Measurements from ENCODE around the gene PTPRT.

Gene PTPRT

DNA sequence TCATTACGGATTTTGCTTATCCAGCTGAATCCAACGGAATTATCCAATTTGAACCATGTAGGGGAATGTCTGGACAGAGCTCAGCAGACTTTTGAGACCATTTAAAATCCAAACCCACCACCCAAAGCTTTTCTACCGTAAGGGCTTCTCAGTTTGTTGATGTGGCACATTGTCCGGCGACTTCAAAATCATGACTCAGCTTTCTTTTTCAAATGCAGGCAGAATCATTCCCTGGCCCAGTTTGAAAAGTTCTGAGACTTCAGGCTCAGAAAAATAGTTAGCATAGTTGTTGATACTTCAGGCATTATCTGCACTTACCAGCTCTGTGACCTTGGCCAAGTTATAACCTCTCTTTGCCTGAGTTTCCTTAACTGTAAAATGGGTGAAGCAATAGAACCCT lies 182.2 kb downstream of the PTPRT start:
- TF ChIP-seq, protein P1, sequence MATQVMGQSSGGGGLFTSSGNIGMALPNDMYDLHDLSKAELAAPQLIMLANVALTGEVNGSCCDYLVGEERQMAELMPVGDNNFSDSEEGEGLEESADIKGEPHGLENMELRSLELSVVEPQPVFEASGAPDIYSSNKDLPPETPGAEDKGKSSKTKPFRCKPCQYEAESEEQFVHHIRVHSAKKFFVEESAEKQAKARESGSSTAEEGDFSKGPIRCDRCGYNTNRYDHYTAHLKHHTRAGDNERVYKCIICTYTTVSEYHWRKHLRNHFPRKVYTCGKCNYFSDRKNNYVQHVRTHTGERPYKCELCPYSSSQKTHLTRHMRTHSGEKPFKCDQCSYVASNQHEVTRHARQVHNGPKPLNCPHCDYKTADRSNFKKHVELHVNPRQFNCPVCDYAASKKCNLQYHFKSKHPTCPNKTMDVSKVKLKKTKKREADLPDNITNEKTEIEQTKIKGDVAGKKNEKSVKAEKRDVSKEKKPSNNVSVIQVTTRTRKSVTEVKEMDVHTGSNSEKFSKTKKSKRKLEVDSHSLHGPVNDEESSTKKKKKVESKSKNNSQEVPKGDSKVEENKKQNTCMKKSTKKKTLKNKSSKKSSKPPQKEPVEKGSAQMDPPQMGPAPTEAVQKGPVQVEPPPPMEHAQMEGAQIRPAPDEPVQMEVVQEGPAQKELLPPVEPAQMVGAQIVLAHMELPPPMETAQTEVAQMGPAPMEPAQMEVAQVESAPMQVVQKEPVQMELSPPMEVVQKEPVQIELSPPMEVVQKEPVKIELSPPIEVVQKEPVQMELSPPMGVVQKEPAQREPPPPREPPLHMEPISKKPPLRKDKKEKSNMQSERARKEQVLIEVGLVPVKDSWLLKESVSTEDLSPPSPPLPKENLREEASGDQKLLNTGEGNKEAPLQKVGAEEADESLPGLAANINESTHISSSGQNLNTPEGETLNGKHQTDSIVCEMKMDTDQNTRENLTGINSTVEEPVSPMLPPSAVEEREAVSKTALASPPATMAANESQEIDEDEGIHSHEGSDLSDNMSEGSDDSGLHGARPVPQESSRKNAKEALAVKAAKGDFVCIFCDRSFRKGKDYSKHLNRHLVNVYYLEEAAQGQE (IDR thresholded peaks at IDR 0.05; ENCODE audit: low read depth) = no peak
- TF ChIP-seq TEAD4 (IDR thresholded peaks at IDR 0.05) = no peak
- TF ChIP-seq FOXM1 (IDR thresholded peaks at IDR 0.05; ENCODE audit: borderline replicate concordance, low read depth) = no peak
- TF ChIP-seq, protein P2, sequence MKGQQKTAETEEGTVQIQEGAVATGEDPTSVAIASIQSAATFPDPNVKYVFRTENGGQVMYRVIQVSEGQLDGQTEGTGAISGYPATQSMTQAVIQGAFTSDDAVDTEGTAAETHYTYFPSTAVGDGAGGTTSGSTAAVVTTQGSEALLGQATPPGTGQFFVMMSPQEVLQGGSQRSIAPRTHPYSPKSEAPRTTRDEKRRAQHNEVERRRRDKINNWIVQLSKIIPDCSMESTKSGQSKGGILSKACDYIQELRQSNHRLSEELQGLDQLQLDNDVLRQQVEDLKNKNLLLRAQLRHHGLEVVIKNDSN (IDR thresholded peaks at IDR 0.05) = no peak
- no peak for TF ChIP-seq EGR1 (IDR thresholded peaks at IDR 0.05)
- no peak for TF ChIP-seq CEBPB (IDR thresholded peaks at IDR 0.05)
- no peak for TF ChIP-seq EP300 (IDR thresholded peaks at IDR 0.05; ENCODE audit: borderline replicate concordance)
- no peak for TF ChIP-seq TAF1 (IDR thresholded peaks at IDR 0.05; ENCODE audit: low read depth)
- TF ChIP-seq CREB1 (IDR thresholded peaks at IDR 0.05; ENCODE audit: low read depth) = no peak
- no peak for TF ChIP-seq NFIC (IDR thresholded peaks at IDR 0.05)
- no peak for TF ChIP-seq ZBTB7A (IDR thresholded peaks at IDR 0.05; ENCODE audit: low read depth)
- TF ChIP-seq YY1 (IDR thresholded peaks at IDR 0.05; ENCODE audit: low read depth) = no peak
- TF ChIP-seq RAD21 (IDR thresholded peaks at IDR 0.05; ENCODE audit: low read depth) = no peak
- TF ChIP-seq, protein P3, sequence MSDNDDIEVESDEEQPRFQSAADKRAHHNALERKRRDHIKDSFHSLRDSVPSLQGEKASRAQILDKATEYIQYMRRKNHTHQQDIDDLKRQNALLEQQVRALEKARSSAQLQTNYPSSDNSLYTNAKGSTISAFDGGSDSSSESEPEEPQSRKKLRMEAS (IDR thresholded peaks at IDR 0.05) = no peak
- no peak for TF ChIP-seq TCF12 (IDR thresholded peaks at IDR 0.05; ENCODE audit: low read depth)

GRCh38 chr20:43006651-43007375 lies 182.9 kb downstream of the PTPRT start:
- no peak for TF ChIP-seq CREB1 (IDR thresholded peaks at IDR 0.05; ENCODE audit: low read depth)

DNA sequence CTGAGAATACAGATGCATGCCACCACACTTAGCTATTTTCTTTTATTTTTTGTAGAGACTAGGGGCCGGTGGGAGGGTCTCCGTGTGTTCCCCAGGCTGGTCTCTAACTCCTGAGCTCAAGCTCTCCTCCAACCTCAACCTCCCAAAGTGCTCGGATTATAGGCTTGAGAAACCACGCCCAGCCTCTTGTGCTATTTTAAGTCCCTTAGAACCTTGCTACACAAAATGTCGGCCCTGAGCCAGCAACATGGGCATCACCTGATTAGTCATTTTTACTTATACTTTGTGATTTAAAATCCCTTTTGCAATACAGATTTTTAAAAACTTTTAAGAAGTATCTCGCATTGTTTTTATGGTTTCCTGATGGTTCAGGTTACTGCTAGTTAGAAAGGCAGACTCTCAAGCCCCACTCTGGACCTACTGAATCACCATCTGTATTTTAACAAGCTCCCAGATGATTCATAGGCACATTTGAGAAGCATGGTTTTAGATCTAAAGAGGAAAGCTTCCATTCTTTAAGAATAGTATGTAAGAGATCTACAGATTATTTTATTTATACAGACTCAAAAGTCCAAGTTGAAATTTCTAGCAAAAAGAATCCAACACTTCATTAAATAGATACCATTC lies 186.3 kb downstream of the PTPRT start:
- TF ChIP-seq, protein P2 (IDR thresholded peaks at IDR 0.05) = no peak
- TF ChIP-seq, protein P1 (IDR thresholded peaks at IDR 0.05; ENCODE audit: low read depth) = no peak
- TF ChIP-seq FOXM1 (IDR thresholded peaks at IDR 0.05; ENCODE audit: borderline replicate concordance, low read depth) (no peak), NFIC (IDR thresholded peaks at IDR 0.05) (no peak), CREB1 (IDR thresholded peaks at IDR 0.05; ENCODE audit: low read depth) (no peak), RAD21 (IDR thresholded peaks at IDR 0.05; ENCODE audit: low read depth) (no peak), EGR1 (IDR thresholded peaks at IDR 0.05) (no peak), TCF12 (IDR thresholded peaks at IDR 0.05; ENCODE audit: low read depth) (no peak), TAF1 (IDR thresholded peaks at IDR 0.05; ENCODE audit: low read depth) (no peak)
- TF ChIP-seq, protein P3 (IDR thresholded peaks at IDR 0.05) = no peak

DNA sequence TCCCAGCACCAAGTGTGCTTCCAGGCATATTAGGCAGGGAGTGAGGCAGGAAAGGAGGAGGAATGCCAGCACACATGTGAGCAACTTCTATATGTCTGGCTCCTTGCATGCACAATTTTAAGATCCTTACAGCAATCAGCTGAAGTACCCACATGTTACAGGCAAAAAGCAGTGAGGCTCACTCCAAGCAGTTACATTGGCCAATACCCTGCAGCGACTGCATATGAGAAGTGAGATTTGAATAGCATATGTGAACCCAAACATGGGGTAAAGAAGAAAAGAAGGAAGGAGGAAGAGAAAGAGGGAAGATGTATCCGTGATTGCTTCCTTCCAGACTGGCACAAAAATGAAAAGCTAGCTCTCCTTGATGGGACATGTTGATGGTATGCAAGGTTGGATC lies 193.6 kb downstream of the PTPRT start:
- TF ChIP-seq EP300 (IDR thresholded peaks at IDR 0.05; ENCODE audit: borderline replicate concordance) (no peak), EGR1 (IDR thresholded peaks at IDR 0.05) (no peak), TAF1 (IDR thresholded peaks at IDR 0.05; ENCODE audit: low read depth) (no peak), TCF12 (IDR thresholded peaks at IDR 0.05; ENCODE audit: low read depth) (no peak), CEBPB (IDR thresholded peaks at IDR 0.05) (no peak), CREB1 (IDR thresholded peaks at IDR 0.05; ENCODE audit: low read depth) (no peak), RAD21 (IDR thresholded peaks at IDR 0.05; ENCODE audit: low read depth) (no peak), TEAD4 (IDR thresholded peaks at IDR 0.05) (no peak), ZBTB7A (IDR thresholded peaks at IDR 0.05; ENCODE audit: low read depth) (no peak), YY1 (IDR thresholded peaks at IDR 0.05; ENCODE audit: low read depth) (no peak), FOXM1 (IDR thresholded peaks at IDR 0.05; ENCODE audit: borderline replicate concordance, low read depth) (no peak), NFIC (IDR thresholded peaks at IDR 0.05) (no peak)
- TF ChIP-seq, protein P3 (IDR thresholded peaks at IDR 0.05) = no peak
- TF ChIP-seq, protein P2 (IDR thresholded peaks at IDR 0.05) = no peak
- TF ChIP-seq, protein P1 (IDR thresholded peaks at IDR 0.05; ENCODE audit: low read depth) = no peak

Measured in Ishikawa (cell line).